MG63 (cell line): ENCODE data around the gene CANT1. TPM values are rescaled to one million over a fixed set of nuclear protein-coding genes. Genes with fewer than 3 reads are reported as not detected.

ENCODE experiments used
- DNase-seq: peaks from one replicate; pipeline ENCODE4 v3.0.0-alpha.2; 2020
- H3K27me3 ChIP-seq: fragments of 250-450 bp; sonication (Bioruptor Pico); 2 replicates; pipeline ENCODE4 v1.5.1; 2020; ENCODE audit warnings: mild to moderate bottlenecking, moderate library complexity
- H3K36me3 ChIP-seq: fragments of 250-450 bp; sonication (Bioruptor Pico); 2 replicates; pipeline ENCODE4 v1.5.1; 2020; ENCODE audit warnings: mild to moderate bottlenecking, moderate library complexity
- H3K4me3 ChIP-seq: fragments of 250-450 bp; sonication (Bioruptor Pico); 2 replicates; pipeline ENCODE4 v1.5.1; 2020; ENCODE audit warnings: mild to moderate bottlenecking, moderate library complexity
- H3K9me3 ChIP-seq: fragments of 250-450 bp; sonication (Bioruptor Pico); 2 replicates; pipeline ENCODE4 v1.5.1; 2020; ENCODE audit warnings: mild to moderate bottlenecking, moderate library complexity
- total RNA-seq: library from RNA; depleted of rRNA; stranded (reverse); fragments of >200 nt; shearing (Covaris generic); gene quantifications from 2 replicates; pipeline ENCODE4 v1.2.3, GENCODE V29; 2014; ENCODE audit warnings: low replicate concordance

The CANT1 gene
- total RNA-seq, 1 experiment from 2014 or later, result 112 TPM

DNA sequence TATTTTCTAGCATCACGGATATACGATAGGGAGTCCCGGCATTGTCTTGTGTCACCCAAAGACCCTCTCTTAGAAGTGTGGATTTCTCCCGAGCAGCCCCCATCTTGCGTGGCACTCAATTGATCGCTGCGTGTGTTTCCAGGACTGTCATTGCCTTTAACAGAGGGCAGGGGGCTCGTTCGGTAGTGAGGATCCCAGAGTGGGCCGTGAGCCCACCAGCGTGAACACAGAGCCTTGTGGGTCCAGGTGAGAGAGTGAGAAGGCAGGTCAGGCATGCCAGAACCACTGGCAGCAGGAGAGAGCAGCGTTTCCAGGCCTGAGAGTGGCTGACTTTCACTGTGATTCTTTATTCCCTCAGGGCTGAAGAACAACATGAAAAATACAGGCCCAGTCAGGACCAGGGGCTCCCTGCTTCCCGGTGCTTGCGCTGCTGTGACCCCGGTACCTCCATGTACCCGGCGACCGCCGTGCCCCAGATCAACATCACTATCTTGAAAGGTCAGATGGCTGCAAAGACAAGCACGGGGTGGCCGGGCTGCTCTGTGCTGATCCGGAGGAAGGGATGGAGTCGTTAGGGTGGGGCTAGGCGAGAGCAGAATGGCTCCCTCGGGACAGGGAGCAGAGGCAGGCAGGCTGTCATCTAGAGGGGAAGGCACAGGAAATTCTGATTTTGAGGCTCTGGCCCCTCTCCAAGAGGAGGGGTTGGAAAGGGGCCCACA lies 36.8 kb upstream of the CANT1 start:
- no peaks in the 10 kb centered on the region for H3K9me3 ChIP-seq
- no peak overlapping the region for H3K4me3 ChIP-seq
- no peak for DNase-seq
- H3K27me3 ChIP-seq, result no peaks in the 10 kb centered on the region
- no peaks in the 10 kb centered on the region for H3K36me3 ChIP-seq

GRCh38 chr17:79045842-79046196 lies 36.3 kb upstream of the CANT1 start:
- peak; percentile 63 for DNase-seq
- Histone ChIP-seq H3K27me3 (no peaks in the 10 kb centered on the region), H3K9me3 (no peaks in the 10 kb centered on the region), H3K36me3 (no peaks in the 10 kb centered on the region), H3K4me3 (no peak overlapping the region)

DNA sequence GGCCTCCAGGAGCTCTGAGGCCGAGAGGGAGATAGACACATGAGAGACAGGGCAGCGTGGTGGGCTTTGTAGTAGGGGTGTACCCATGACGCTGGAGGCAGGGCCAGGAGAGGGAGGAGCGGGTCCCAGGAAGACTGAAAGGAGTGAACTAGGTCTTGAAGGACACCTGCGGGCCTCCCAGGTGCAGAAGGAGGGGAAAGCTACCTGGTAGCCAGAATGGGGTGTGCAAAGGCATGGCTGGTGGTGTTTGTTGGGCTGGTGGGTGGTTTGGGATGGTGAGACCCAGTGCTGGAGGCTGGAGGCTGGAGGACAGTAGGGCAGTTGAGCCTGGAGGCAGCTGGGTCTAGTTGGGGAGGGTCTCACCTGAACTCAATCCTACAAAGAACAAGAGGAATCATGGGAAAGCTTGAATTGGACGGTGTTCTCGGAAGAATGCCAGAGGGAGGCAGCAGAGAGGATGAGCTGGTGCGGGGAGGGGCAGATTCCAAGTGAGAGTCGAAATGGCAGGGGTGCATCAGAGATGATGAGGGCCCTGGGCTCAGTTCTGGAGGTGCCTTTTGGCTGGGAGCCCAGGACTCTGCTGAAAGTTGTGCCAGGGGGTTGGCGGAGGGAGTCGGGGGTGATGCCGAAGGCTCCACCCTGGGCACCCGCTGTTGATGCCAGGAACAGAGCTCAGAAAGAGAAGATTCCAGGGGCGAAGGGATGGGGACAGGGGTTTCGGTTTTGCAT lies 35.6 kb upstream of the CANT1 start:
- H3K4me3 ChIP-seq, result no peak overlapping the region
- no peaks in the 10 kb centered on the region for H3K9me3 ChIP-seq
- H3K27me3 ChIP-seq, result no peaks in the 10 kb centered on the region
- no peaks in the 10 kb centered on the region for H3K36me3 ChIP-seq
- DNase-seq, result no peak

GRCh38 chr17:79044462-79044861 lies 34.9 kb upstream of the CANT1 start:
- H3K27me3 ChIP-seq, result no peaks in the 10 kb centered on the region
- no peak for DNase-seq
- no peaks in the 10 kb centered on the region for H3K9me3 ChIP-seq
- no peak overlapping the region for H3K4me3 ChIP-seq
- H3K36me3 ChIP-seq, result no peaks in the 10 kb centered on the region

DNA sequence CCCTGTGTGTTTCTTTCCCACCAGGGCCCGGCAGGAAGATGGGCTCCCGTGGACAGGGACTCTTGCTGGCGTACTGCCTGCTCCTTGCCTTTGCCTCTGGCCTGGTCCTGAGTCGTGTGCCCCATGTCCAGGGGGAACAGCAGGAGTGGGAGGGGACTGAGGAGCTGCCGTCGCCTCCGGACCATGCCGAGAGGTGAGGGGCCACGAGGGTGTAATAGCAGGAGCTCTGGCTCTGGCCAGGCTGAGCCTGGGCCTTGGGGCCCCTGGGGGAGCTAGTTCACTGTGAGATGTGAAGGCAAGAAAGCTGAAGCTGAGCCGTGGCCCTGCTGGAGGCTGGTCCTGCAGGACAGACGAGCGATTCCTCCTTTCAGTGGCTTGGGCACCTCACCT lies 34.4 kb upstream of the CANT1 start:
- no peak for DNase-seq
- H3K36me3 ChIP-seq, result no peaks in the 10 kb centered on the region
- no peaks in the 10 kb centered on the region for H3K27me3 ChIP-seq
- no peak overlapping the region for H3K4me3 ChIP-seq
- no peaks in the 10 kb centered on the region for H3K9me3 ChIP-seq

- no peak for DNase-seq
- no peaks in the 10 kb centered on the region for H3K36me3 ChIP-seq
- H3K27me3 ChIP-seq, result no peaks in the 10 kb centered on the region
- H3K4me3 ChIP-seq, result no peak overlapping the region
- H3K9me3 ChIP-seq, result no peaks in the 10 kb centered on the region
Observed at GRCh38 chr17:79043191-79043930, 33.8 kb upstream of the CANT1 start.

- H3K9me3 ChIP-seq, result no peaks in the 10 kb centered on the region
- DNase-seq, result peak; percentile 62
- no peaks in the 10 kb centered on the region; the same call in 1 of the 2 replicates for H3K36me3 ChIP-seq
- H3K4me3 ChIP-seq, result no peak overlapping the region
- H3K27me3 ChIP-seq, result no peaks in the 10 kb centered on the region
Observed at GRCh38 chr17:79042421-79043190, 33.0 kb upstream of the CANT1 start.

DNA sequence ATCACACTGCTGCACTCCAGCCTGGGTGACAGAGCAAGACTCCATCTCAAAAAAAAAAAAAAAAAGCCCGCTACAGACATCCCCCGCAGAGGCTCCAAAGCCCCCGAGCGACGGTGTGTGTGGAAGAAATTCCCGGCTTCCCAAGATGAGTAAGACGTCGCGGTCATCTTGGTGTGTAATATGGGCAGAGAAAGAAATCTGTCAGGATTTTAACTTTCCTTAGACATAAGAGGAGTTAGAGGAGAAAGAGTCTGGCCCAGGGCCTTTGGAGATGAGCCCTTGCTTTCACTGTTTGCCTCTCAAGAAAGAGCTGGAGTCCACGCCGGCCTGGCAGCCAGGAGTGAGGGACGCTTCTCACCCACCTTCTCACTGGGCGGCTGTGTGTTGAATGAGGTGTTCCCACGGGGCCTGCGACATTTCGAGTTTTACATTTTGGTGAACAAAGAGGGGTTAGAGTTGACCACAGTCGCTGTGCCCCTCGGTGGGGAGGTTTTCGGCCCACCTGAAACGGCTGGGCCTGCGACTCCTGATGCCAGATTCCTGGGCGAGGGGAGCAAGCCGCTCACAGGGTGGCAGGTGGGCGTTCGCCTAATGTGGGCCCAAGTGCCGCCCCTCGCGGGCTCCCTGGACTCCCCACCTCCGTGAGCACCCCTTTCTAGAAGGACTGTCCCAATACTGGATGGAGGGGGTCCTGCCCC lies 32.3 kb upstream of the CANT1 start:
- H3K27me3 ChIP-seq, result no peaks in the 10 kb centered on the region
- H3K36me3 ChIP-seq, result no peaks in the 10 kb centered on the region; the same call in 1 of the 2 replicates
- no peak overlapping the region for H3K4me3 ChIP-seq
- no peak for DNase-seq
- H3K9me3 ChIP-seq, result no peaks in the 10 kb centered on the region

DNA sequence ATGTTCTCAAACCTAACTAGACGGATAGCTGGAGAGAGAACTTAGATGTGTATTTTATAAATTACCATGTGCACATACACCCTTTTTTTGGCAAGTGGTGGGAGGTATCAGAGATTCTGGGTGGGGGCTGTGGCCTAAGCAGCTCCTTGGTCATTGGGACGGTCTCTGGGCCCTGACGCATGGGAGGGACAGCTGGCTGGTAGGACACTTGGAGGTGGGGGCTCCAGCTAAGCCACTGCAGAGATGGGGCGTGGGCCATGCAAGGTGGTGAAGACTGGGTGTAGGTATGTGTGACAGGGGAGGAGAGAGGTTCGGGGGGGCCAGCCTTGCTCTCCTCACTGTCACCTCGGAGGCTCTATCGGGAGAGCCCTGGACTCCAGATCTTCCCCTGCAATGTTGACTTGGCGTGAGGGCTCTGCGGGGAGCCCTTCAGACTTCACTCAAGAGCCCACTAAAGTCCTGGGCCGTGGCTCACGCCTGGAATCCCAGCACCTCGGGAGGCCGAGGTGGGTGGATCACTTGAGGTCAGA lies 31.5 kb upstream of the CANT1 start:
- Histone ChIP-seq H3K9me3 (no peaks in the 10 kb centered on the region), H3K4me3 (no peak overlapping the region), H3K36me3 (no peaks in the 10 kb centered on the region; the same call in 1 of the 2 replicates), H3K27me3 (no peaks in the 10 kb centered on the region)
- DNase-seq, result no peak

GRCh38 chr17:79039886-79040285 lies 30.3 kb upstream of the CANT1 start:
- H3K27me3 ChIP-seq, result no peaks in the 10 kb centered on the region
- no peaks in the 10 kb centered on the region; the same call in 1 of the 2 replicates for H3K36me3 ChIP-seq
- no peaks in the 10 kb centered on the region for H3K9me3 ChIP-seq
- no peak for DNase-seq
- no peak overlapping the region for H3K4me3 ChIP-seq

- Histone ChIP-seq H3K4me3 (no peak overlapping the region), H3K36me3 (no peaks in the 10 kb centered on the region; the same call in 1 of the 2 replicates), H3K27me3 (no peaks in the 10 kb centered on the region), H3K9me3 (no peaks in the 10 kb centered on the region)
- no peak for DNase-seq
Observed at GRCh38 chr17:79039171-79039570, 29.6 kb upstream of the CANT1 start.

- Histone ChIP-seq H3K4me3 (no peak overlapping the region), H3K36me3 (no peaks in the 10 kb centered on the region; the same call in 1 of the 2 replicates), H3K9me3 (no peaks in the 10 kb centered on the region), H3K27me3 (no peaks in the 10 kb centered on the region)
- DNase-seq, result peak; percentile 98
Observed at GRCh38 chr17:79038545-79039135, 29.1 kb upstream of the CANT1 start.

DNA sequence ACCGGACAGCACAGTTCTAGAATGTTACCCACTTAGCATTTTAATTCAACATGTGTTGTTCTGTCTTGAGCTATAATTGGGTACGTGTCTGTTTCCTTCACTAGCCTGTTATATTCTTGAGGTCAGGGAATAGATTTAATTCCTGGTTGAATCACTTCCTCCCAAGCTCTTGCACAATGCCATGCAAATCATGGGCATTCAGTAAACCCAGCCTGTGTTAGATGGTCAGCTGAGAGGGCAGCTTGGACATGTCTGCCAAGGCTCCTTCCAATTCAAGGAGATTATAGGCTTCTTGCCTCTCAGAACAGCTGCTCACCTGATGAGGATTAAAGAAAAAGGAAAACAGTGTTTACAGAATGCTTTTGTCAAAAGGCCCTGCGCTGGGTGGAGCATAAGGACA lies 27.0 kb upstream of the CANT1 start:
- H3K36me3 ChIP-seq, result no peaks in the 10 kb centered on the region; the same call in 1 of the 2 replicates
- DNase-seq, result peak; percentile 83
- H3K9me3 ChIP-seq, result no peaks in the 10 kb centered on the region
- H3K27me3 ChIP-seq, result no peaks in the 10 kb centered on the region
- H3K4me3 ChIP-seq, result no peak overlapping the region

- DNase-seq, result no peak
- no peak overlapping the region for H3K4me3 ChIP-seq
- H3K9me3 ChIP-seq, result no peaks in the 10 kb centered on the region
- H3K27me3 ChIP-seq, result no peaks in the 10 kb centered on the region
- H3K36me3 ChIP-seq, result no peaks in the 10 kb centered on the region; the same call in 1 of the 2 replicates
Observed at GRCh38 chr17:79036181-79036580, 26.6 kb upstream of the CANT1 start.

- H3K27me3 ChIP-seq, result no peaks in the 10 kb centered on the region
- no peaks in the 10 kb centered on the region; the same call in 1 of the 2 replicates for H3K36me3 ChIP-seq
- no peaks in the 10 kb centered on the region for H3K9me3 ChIP-seq
- no peak overlapping the region for H3K4me3 ChIP-seq
- no peak for DNase-seq
Observed at GRCh38 chr17:79035686-79036085, 26.1 kb upstream of the CANT1 start.
